A204.1 (cell line): ENCODE measurements around the gene NR6A1.
"Not testable (repeated sequence)": the region's sequence is repeated elsewhere in the genome, so short reads cannot be mapped to it uniquely, and the experiment has no call there.

Experiments used
- FAIRE-seq: peaks from 2 replicates; lab custom pipeline; 2012; peaks lifted over from hg19 to GRCh38; lab: Jason Lieb, UNC

Gene NR6A1

GRCh38 chr9:124758061-124758460, 13.1 kb downstream of the NR6A1 start:
- no peak for FAIRE-seq

GRCh38 chr9:124757616-124758015, 13.5 kb downstream of the NR6A1 start:
- no peak for FAIRE-seq

GRCh38 chr9:124756011-124756410, 15.1 kb downstream of the NR6A1 start:
- FAIRE-seq: no peak

GRCh38 chr9:124755061-124755460, 16.1 kb downstream of the NR6A1 start:
- FAIRE-seq: no peak

- peak; percentile 44 for FAIRE-seq
Measured at GRCh38 chr9:124754289-124754688, 16.8 kb downstream of the NR6A1 start.

GRCh38 chr9:124752967-124753366, 18.1 kb downstream of the NR6A1 start:
- no peak for FAIRE-seq

GRCh38 chr9:124749781-124750180, 21.3 kb downstream of the NR6A1 start:
- FAIRE-seq: no peak

- no peak for FAIRE-seq
Measured at GRCh38 chr9:124749284-124749683, 21.8 kb downstream of the NR6A1 start.

GRCh38 chr9:124747065-124747464, 24.0 kb downstream of the NR6A1 start:
- no peak for FAIRE-seq

GRCh38 chr9:124743686-124744348, 27.3 kb downstream of the NR6A1 start:
- no peak for FAIRE-seq

GRCh38 chr9:124742940-124743339, 28.2 kb downstream of the NR6A1 start:
- FAIRE-seq: no peak

GRCh38 chr9:124741662-124742061, 29.4 kb downstream of the NR6A1 start:
- no peak for FAIRE-seq

- FAIRE-seq: no peak
Measured at GRCh38 chr9:124741149-124741548, 30.0 kb downstream of the NR6A1 start.

GRCh38 chr9:124739360-124739759, 31.8 kb downstream of the NR6A1 start:
- no peak for FAIRE-seq

- not testable (repeated sequence) for FAIRE-seq
Measured at GRCh38 chr9:124738075-124738474, 33.0 kb downstream of the NR6A1 start.

- no peak for FAIRE-seq
Measured at GRCh38 chr9:124735121-124735520, 36.0 kb downstream of the NR6A1 start.

- FAIRE-seq: not testable (repeated sequence)
Measured at GRCh38 chr9:124734741-124735083, 36.4 kb downstream of the NR6A1 start.

- FAIRE-seq: no peak
Measured at GRCh38 chr9:124733964-124734740, 37.0 kb downstream of the NR6A1 start.

GRCh38 chr9:124730772-124731171, 40.3 kb downstream of the NR6A1 start:
- no peak for FAIRE-seq

GRCh38 chr9:124726886-124727285, 44.2 kb downstream of the NR6A1 start:
- no peak for FAIRE-seq

- no peak for FAIRE-seq
Measured at GRCh38 chr9:124725068-124725452, 46.1 kb downstream of the NR6A1 start.

GRCh38 chr9:124724415-124725067, 46.6 kb downstream of the NR6A1 start:
- FAIRE-seq: no peak

- FAIRE-seq: no peak
Measured at GRCh38 chr9:124723352-124723751, 47.8 kb downstream of the NR6A1 start.
